ENCODE results near the gene PIBF1.

PIBF1 gene

GRCh38 chr13:73063166-73063565 lies 281.2 kb downstream of the PIBF1 start:
- no peak for DNase-seq

GRCh38 chr13:73065036-73065435 lies 283.1 kb downstream of the PIBF1 start:
- no peak for DNase-seq

- DNase-seq, result no peak
Observed at GRCh38 chr13:73065665-73066340, 283.9 kb downstream of the PIBF1 start.
